ENCODE measurements around the gene AREG. TPM values are rescaled to one million over a fixed set of nuclear protein-coding genes. Genes with fewer than 3 reads are reported as not detected.

The AREG gene
- total RNA-seq, 1 donor from 2014 or later = not detected

DNA sequence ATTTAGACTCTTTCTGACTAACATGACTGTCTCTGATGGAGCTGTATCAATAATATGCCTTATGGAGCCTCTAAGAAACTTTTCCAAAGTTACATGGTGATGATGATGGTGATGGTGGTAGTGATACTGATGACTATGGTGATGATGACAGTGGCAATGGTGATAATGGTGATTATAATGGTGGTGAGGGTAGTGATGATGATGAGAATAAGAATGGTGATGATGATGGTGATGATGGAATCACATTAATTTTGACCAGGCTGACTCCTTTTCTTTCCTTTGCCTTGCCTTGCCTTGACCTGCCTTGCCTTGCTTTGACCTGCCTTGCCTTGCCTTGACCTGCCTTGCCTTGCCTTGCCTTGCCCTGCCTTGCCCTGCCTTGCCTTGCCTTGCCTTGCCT lies 31.7 kb upstream of the AREG start:
- no peak overlapping the region for H3K27ac Mint-ChIP-seq (ENCODE audit: unreplicated experiment)
- no peak overlapping the region for H3K4me3 Mint-ChIP-seq (ENCODE audit: unreplicated experiment)
- H3K9me3 Mint-ChIP-seq (ENCODE audit: low read depth) = no peaks in the 10 kb centered on the region
- H3K36me3 Mint-ChIP-seq (ENCODE audit: low read depth) = no peaks in the 10 kb centered on the region
- H3K4me1 Mint-ChIP-seq (ENCODE audit: low read depth) = peaks cover 8% of the 10 kb centered on the region
- TF ChIP-seq, protein P1, sequence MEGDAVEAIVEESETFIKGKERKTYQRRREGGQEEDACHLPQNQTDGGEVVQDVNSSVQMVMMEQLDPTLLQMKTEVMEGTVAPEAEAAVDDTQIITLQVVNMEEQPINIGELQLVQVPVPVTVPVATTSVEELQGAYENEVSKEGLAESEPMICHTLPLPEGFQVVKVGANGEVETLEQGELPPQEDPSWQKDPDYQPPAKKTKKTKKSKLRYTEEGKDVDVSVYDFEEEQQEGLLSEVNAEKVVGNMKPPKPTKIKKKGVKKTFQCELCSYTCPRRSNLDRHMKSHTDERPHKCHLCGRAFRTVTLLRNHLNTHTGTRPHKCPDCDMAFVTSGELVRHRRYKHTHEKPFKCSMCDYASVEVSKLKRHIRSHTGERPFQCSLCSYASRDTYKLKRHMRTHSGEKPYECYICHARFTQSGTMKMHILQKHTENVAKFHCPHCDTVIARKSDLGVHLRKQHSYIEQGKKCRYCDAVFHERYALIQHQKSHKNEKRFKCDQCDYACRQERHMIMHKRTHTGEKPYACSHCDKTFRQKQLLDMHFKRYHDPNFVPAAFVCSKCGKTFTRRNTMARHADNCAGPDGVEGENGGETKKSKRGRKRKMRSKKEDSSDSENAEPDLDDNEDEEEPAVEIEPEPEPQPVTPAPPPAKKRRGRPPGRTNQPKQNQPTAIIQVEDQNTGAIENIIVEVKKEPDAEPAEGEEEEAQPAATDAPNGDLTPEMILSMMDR (IDR thresholded peaks at IDR 0.05) = no peak
- no peak for DNase-seq (ENCODE audit: low spot score)
- H3K27me3 Mint-ChIP-seq (ENCODE audit: low read depth) = peaks cover 3% of the 10 kb centered on the region

DNA sequence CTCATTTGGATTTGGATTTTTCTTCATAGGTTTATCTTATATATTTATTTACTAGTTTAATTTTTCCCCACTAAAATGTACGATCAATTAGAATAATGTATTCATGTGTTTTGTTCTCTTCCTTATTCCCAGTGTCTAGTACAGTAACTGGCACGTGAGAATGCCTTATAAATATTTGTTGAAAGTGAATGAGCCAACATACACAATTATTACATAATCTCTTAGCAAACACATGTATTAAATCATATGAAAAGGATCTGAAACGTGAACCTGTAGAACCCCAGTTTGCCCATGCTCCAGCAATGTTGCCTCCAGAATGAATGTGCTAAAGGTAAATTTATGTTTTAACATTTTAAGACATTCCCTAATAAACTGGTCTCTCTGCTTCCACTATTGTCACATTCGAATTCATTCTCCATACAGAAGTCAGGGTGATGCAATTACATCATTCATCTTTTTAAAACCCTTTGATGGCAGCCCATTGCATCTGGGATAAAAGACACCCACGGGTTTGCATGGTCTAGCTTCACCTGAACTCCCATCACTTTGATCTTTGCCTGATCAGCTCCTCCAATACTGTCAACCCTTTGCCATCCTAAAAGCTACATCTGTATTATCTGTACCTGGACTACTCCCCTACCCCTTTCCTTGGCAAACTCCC lies 30.7 kb upstream of the AREG start:
- H3K4me1 Mint-ChIP-seq (ENCODE audit: low read depth) = peaks cover 13% of the 10 kb centered on the region
- H3K9me3 Mint-ChIP-seq (ENCODE audit: low read depth) = no peaks in the 10 kb centered on the region
- TF ChIP-seq, protein P1 (IDR thresholded peaks at IDR 0.05) = no peak

DNA sequence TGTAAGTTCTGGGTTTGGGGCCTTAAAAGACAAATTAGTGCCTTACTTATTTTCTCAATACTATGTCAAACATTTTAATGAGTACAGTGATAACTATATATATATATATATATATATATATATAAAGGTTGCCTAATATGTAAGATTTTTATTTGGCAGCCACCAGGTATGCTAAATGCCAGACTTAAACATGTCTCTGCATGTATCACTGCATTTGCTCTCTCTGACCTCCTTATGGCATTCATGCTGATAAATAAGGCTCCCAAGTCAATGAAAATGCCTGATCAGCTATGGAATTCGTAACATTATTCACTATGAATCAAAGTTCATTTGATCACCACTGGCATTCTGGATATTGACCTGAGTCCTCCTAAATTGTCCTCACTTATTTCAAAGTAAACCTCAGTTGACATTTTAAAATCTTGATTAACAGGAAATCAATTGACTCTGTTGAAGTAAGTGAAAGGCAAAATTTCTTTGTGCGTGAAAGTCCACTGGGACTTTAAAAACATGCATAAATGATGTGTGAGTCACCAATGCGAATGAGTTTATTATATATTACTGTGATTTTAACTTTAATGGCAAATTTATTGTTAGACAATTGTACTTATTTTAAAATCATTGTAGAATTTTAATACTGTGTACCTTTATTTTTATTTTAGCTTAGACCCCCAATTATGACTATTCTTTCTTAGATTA lies 29.2 kb upstream of the AREG start:
- peaks cover 9% of the 10 kb centered on the region for H3K4me1 Mint-ChIP-seq (ENCODE audit: low read depth)
- no peaks in the 10 kb centered on the region for H3K9me3 Mint-ChIP-seq (ENCODE audit: low read depth)
- no peak for DNase-seq (ENCODE audit: low spot score)
- no peak overlapping the region for H3K27ac Mint-ChIP-seq (ENCODE audit: unreplicated experiment)
- TF ChIP-seq, protein P1 (IDR thresholded peaks at IDR 0.05) = no peak
- H3K4me3 Mint-ChIP-seq (ENCODE audit: unreplicated experiment) = no peak overlapping the region
- H3K27me3 Mint-ChIP-seq (ENCODE audit: low read depth) = peaks cover 3% of the 10 kb centered on the region
- H3K36me3 Mint-ChIP-seq (ENCODE audit: low read depth) = no peaks in the 10 kb centered on the region

More for the DNA sequence above, 30.7 kb upstream of the AREG start:
- no peak for DNase-seq (ENCODE audit: low spot score)
- no peak overlapping the region for H3K27ac Mint-ChIP-seq (ENCODE audit: unreplicated experiment)
- H3K27me3 Mint-ChIP-seq (ENCODE audit: low read depth) = peaks cover 3% of the 10 kb centered on the region
- no peaks in the 10 kb centered on the region for H3K36me3 Mint-ChIP-seq (ENCODE audit: low read depth)
- no peak overlapping the region for H3K4me3 Mint-ChIP-seq (ENCODE audit: unreplicated experiment)

DNA sequence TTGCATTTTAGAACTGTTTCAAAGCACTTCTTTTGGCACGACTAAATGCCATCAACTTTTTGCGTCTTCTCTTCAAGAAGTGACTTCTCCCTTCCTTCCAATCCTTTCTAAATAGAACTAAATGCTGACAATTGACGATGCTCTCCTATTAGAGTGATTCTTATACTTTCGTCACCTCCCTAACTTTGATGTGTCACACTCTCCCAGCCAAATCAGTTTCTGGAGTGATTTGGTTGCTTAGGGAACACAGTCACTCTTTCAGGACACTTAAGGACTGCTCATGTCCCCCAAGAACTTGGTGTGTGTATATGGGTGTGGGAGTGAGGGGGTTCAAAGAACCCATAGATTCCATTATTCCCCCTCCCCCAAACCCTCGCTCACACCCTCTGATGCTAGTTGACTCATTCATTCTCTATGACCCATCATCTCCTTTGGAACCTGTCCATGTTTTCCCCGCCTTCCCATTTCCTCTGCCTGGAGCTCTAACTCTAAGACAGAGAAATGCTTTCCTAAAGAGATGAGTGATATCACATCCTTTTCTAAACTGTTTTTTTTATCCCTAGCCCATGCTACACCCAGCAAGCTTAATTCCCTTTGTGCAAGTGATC lies 26.8 kb upstream of the AREG start:
- peaks cover 5% of the 10 kb centered on the region for H3K27me3 Mint-ChIP-seq (ENCODE audit: low read depth)
- H3K4me3 Mint-ChIP-seq (ENCODE audit: unreplicated experiment) = no peak overlapping the region
- TF ChIP-seq, protein P1 (IDR thresholded peaks at IDR 0.05) = no peak
- DNase-seq (ENCODE audit: low spot score) = no peak
- no peaks in the 10 kb centered on the region for H3K36me3 Mint-ChIP-seq (ENCODE audit: low read depth)
- H3K9me3 Mint-ChIP-seq (ENCODE audit: low read depth) = no peaks in the 10 kb centered on the region
- no peak overlapping the region for H3K27ac Mint-ChIP-seq (ENCODE audit: unreplicated experiment)
- peaks cover 9% of the 10 kb centered on the region for H3K4me1 Mint-ChIP-seq (ENCODE audit: low read depth)

DNA sequence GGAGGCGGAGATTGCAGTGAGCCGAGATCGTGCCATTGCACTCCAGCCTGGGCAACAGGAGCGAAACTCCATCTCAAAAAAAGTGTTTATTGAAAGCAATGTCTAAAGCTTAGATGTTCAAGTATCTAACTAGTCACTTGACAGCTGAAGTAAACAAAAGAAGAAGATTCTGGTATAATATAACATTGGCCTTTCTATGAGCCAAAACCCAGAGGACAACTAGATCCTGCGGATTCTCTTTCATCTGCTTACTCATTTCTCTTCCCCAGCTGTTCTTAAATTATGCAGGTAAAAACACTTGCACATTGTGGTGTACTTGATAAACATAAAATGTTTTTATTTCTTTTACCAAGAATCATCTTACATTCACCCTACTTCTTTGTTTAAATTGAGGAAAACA lies 24.1 kb upstream of the AREG start:
- H3K4me1 Mint-ChIP-seq (ENCODE audit: low read depth) = peaks cover 10% of the 10 kb centered on the region
- H3K4me3 Mint-ChIP-seq (ENCODE audit: unreplicated experiment) = no peak overlapping the region
- TF ChIP-seq, protein P1 (IDR thresholded peaks at IDR 0.05) = no peak
- DNase-seq (ENCODE audit: low spot score) = no peak
- H3K27me3 Mint-ChIP-seq (ENCODE audit: low read depth) = peaks cover 3% of the 10 kb centered on the region
- no peaks in the 10 kb centered on the region for H3K9me3 Mint-ChIP-seq (ENCODE audit: low read depth)
- no peak overlapping the region for H3K27ac Mint-ChIP-seq (ENCODE audit: unreplicated experiment)
- H3K36me3 Mint-ChIP-seq (ENCODE audit: low read depth) = no peaks in the 10 kb centered on the region
